Smooth muscle cell (in vitro differentiated cells): ENCODE measurements around the gene VAT1L. TPM values are rescaled to one million over a fixed set of nuclear protein-coding genes. Genes with fewer than 3 reads are reported as not detected.

Source experiments
- DNase-seq: peaks from one replicate; lab custom pipeline; 2025; ENCODE audit not compliant: unreplicated experiment; lab: John Stamatoyannopoulos, UW
- H2AFZ ChIP-seq: fragments of 200-600 bp; sonication (generic); 2 replicates; pipeline ENCODE4 v1.6.0; 2016; ENCODE audit warnings: antibody characterized with exemption, low read depth, mild to moderate bottlenecking
- H3F3A ChIP-seq: fragments of 200-600 bp; sonication (generic); 2 replicates; pipeline ENCODE4 v1.6.0; 2017; ENCODE audit warnings: antibody characterized with exemption, low read depth
- H3K27ac ChIP-seq: fragments of 200-600 bp; sonication (generic); 2 replicates; pipeline ENCODE4 v1.5.1; 2016; ENCODE audit warnings: low read depth, mild to moderate bottlenecking
- H3K27me3 ChIP-seq: fragments of 200-600 bp; sonication (generic); 2 replicates; pipeline ENCODE4 v1.6.1; 2016; ENCODE audit warnings: low read depth, mild to moderate bottlenecking
- H3K36me3 ChIP-seq: fragments of 200-600 bp; sonication (generic); 2 replicates; pipeline ENCODE4 v1.5.1; 2016; ENCODE audit warnings: low read depth
- H3K4me1 ChIP-seq: fragments of 200-600 bp; sonication (generic); 2 replicates; pipeline ENCODE4 v1.5.1; 2016; ENCODE audit warnings: low read depth
- H3K4me2 ChIP-seq: fragments of 200-600 bp; sonication (generic); 2 replicates; pipeline ENCODE4 v1.6.0; 2016; ENCODE audit warnings: mild to moderate bottlenecking
- H3K4me3 ChIP-seq: fragments of 200-600 bp; sonication (generic); 2 replicates; pipeline ENCODE4 v1.5.1; 2016; ENCODE audit warnings: mild to moderate bottlenecking
- H3K79me2 ChIP-seq: fragments of 200-600 bp; sonication (generic); 2 replicates; pipeline ENCODE4 v1.6.0; 2016; ENCODE audit warnings: low read depth, mild to moderate bottlenecking
- H3K9ac ChIP-seq: fragments of 200-600 bp; sonication (generic); 2 replicates; pipeline ENCODE4 v1.6.0; 2016; ENCODE audit warnings: low read depth
- H3K9me3 ChIP-seq: fragments of 200-600 bp; sonication (generic); replicated peaks from 2 replicates; pipeline ENCODE4 v1.5.1; 2016; ENCODE audit warnings: low read depth
- H4K20me1 ChIP-seq: fragments of 200-600 bp; sonication (generic); 2 replicates; pipeline ENCODE4 v1.6.0; 2016; ENCODE audit warnings: low read depth
- WGBS: methylation state at CpG from one replicate; pipeline ENCODE4 v1.1.7; 2016; ENCODE audit warnings: low lambda C conversion rate; 5-methylcytosine and 5-hydroxymethylcytosine counted together
- polyA plus RNA-seq: library from polyadenylated mRNA; unstranded; fragments of >200 nt; fragmentation: Nextera tagmentation; extraction: Ambion mirVana; gene quantifications from 2 replicates; pipeline ENCODE4 v1.2.1, GENCODE V29; 2016
- total RNA-seq: library from RNA; depleted of rRNA; stranded (reverse); fragments of >200 nt; gene quantifications from 2 replicates; pipeline ENCODE4 v1.2.3, GENCODE V29; 2014
- TF ChIP-seq, protein P1 (sequence below): fragments of 200-600 bp; sonication (generic); IDR thresholded peaks from 2 replicates; pipeline ENCODE4 v1.5.1; 2017; ENCODE audit warnings: borderline replicate concordance, mild to moderate bottlenecking, antibody characterized with exemption; ENCODE audit not compliant: insufficient read depth, poor library complexity, severe bottlenecking

The VAT1L gene
- total and polyA plus RNA-seq, 2 experiments from 2014 or later, result 4.0 to 5.4 TPM

DNA sequence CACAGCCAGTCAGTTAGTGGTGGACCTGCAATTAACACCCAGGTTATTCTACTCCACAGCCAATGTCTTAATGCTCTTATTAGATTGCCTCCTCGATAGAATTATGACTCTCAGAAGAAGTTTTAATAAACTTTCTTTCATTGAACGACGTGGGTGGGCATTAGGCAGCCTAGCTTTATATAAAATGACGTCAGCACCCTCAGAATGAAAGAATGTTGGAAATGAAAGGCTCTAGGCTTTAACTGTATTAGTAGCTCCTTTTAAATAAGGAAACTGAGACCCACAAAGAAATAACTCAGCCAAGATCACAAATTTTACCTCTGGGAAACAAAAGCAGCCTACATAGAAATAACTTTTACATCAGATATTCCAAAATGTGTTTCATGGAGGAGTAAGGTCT is 142.7 kb downstream of the VAT1L start:
- Histone ChIP-seq H2AFZ (no peak overlapping the region), H3K4me3 (no peak overlapping the region), H3K27ac (no peak overlapping the region), H3K4me2 (no peak overlapping the region), H3K36me3 (no peaks in the 10 kb centered on the region), H3K4me1 (no peaks in the 10 kb centered on the region), H3K27me3 (no peaks in the 10 kb centered on the region), H3K9me3 (no peaks in the 10 kb centered on the region), H3F3A (no peaks in the 10 kb centered on the region), H3K9ac (no peak overlapping the region), H3K79me2 (no peaks in the 10 kb centered on the region), H4K20me1 (no peaks in the 10 kb centered on the region)
- DNase-seq, result no peak
- TF ChIP-seq, protein P1, sequence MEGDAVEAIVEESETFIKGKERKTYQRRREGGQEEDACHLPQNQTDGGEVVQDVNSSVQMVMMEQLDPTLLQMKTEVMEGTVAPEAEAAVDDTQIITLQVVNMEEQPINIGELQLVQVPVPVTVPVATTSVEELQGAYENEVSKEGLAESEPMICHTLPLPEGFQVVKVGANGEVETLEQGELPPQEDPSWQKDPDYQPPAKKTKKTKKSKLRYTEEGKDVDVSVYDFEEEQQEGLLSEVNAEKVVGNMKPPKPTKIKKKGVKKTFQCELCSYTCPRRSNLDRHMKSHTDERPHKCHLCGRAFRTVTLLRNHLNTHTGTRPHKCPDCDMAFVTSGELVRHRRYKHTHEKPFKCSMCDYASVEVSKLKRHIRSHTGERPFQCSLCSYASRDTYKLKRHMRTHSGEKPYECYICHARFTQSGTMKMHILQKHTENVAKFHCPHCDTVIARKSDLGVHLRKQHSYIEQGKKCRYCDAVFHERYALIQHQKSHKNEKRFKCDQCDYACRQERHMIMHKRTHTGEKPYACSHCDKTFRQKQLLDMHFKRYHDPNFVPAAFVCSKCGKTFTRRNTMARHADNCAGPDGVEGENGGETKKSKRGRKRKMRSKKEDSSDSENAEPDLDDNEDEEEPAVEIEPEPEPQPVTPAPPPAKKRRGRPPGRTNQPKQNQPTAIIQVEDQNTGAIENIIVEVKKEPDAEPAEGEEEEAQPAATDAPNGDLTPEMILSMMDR, result no peak
- WGBS, result 92% methylated on average over 4 of the region's 4 CpGs

DNA sequence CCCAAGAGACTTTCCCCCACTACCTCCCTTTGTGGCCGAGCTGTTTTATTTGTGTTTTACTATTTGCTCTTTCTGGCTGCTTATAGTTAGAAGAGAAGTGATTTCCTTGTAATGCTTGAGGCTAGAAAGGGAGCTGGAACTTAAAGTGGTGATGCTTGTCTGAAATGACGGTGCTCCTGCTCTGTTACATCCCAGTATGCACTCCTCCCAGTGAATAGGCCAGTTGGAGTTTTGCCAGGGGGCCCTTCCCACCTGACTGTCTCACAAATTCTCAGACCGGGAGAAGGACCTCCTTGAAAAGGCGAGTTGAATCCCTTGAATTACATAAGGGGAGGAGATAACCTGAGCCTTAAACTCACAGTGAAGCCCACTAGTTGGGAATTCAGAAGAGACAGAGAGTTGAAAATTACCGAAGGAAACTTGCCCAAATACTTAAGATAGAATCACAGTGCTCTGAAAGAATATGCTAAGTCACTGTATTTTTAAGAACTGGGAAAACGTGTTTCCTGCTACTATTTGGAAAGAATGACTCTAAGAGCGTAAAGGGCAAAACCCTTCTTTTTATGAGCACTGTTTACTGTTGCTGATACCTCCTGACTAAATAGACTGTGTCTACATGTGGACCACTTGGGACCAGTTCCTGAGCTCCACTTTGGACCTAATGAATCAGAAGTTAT is 149.2 kb downstream of the VAT1L start:
- TF ChIP-seq, protein P1, result no peak

DNA sequence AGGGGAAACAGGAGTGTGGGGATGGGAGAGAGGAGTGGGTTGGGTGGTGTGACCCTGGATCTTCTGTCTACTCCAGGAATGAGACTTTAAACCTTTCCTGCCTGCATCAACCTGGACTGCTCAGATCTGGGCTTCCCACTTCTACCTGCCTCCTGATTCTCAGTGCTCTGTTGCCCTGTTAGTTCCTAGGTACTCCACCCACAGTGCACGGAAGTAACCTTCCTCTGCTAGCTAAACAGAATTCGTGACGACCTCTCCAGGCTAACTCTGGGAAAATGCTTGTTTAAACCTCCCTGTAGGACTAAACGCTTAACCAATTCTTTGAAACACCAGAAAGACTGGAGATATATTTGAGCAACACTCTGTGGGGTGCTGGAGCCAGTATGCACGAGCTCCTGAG is 150.5 kb downstream of the VAT1L start:
- no peak overlapping the region for H3K4me3 ChIP-seq

More for the DNA sequence above, 149.2 kb downstream of the VAT1L start:
- no peaks in the 10 kb centered on the region for H3K4me1 ChIP-seq
- H3K4me2 ChIP-seq, result no peak overlapping the region
- 59% methylated on average over 7 of the region's 7 CpGs for WGBS
- H3F3A ChIP-seq, result peaks cover 7% of the 10 kb centered on the region
- H3K27ac ChIP-seq, result no peak overlapping the region
- no peaks in the 10 kb centered on the region for H4K20me1 ChIP-seq
- DNase-seq, result no peak
- H3K79me2 ChIP-seq, result no peaks in the 10 kb centered on the region
- no peaks in the 10 kb centered on the region for H3K36me3 ChIP-seq
- no peak overlapping the region for H3K9ac ChIP-seq
- no peak overlapping the region for H3K4me3 ChIP-seq
- H3K9me3 ChIP-seq, result no peaks in the 10 kb centered on the region
- no peak overlapping the region for H2AFZ ChIP-seq
- no peaks in the 10 kb centered on the region for H3K27me3 ChIP-seq

More for the DNA sequence above, 150.5 kb downstream of the VAT1L start:
- H3K36me3 ChIP-seq, result no peaks in the 10 kb centered on the region
- H3K79me2 ChIP-seq, result no peaks in the 10 kb centered on the region
- no peaks in the 10 kb centered on the region for H3K9me3 ChIP-seq
- no peak overlapping the region for H3K4me2 ChIP-seq
- H3K9ac ChIP-seq, result no peak overlapping the region
- TF ChIP-seq, protein P1, result no peak
- H2AFZ ChIP-seq, result no peak overlapping the region
- H3K4me1 ChIP-seq, result no peaks in the 10 kb centered on the region
- H3K27me3 ChIP-seq, result no peaks in the 10 kb centered on the region
- DNase-seq, result no peak
- 91% methylated on average over 5 of the region's 5 CpGs for WGBS
- H4K20me1 ChIP-seq, result no peaks in the 10 kb centered on the region
- H3K27ac ChIP-seq, result no peak overlapping the region
- peaks cover 7% of the 10 kb centered on the region for H3F3A ChIP-seq
